GM10847 (cell line): ENCODE data around the gene AGPAT4.

Source experiments
- POLR2A ChIP-seq: IDR thresholded peaks from 2 replicates; pipeline ENCODE4 v1.6.1; 2011; ENCODE audit not compliant: insufficient read length; ENCODE audit errors: extremely low read depth

AGPAT4 gene

GRCh38 chr6:161199850-161200249 is 74.0 kb downstream of the AGPAT4 start:
- TF ChIP-seq POLR2A = no peak

- no peak for TF ChIP-seq POLR2A
Measured at GRCh38 chr6:161198783-161199460, 74.9 kb downstream of the AGPAT4 start.

GRCh38 chr6:161198176-161198575 is 75.7 kb downstream of the AGPAT4 start:
- no peak for TF ChIP-seq POLR2A

GRCh38 chr6:161195386-161195785 is 78.5 kb downstream of the AGPAT4 start:
- no peak for TF ChIP-seq POLR2A

GRCh38 chr6:161194374-161194773 is 79.5 kb downstream of the AGPAT4 start:
- TF ChIP-seq POLR2A = no peak

GRCh38 chr6:161192636-161193411 is 81.0 kb downstream of the AGPAT4 start:
- no peak for TF ChIP-seq POLR2A

GRCh38 chr6:161191671-161192070 is 82.2 kb downstream of the AGPAT4 start:
- TF ChIP-seq POLR2A = no peak

GRCh38 chr6:161191007-161191406 is 82.9 kb downstream of the AGPAT4 start:
- TF ChIP-seq POLR2A = no peak

GRCh38 chr6:161189891-161190290 is 84.0 kb downstream of the AGPAT4 start:
- no peak for TF ChIP-seq POLR2A

- TF ChIP-seq POLR2A = no peak
Measured at GRCh38 chr6:161188547-161189465, 85.1 kb downstream of the AGPAT4 start.

- no peak for TF ChIP-seq POLR2A
Measured at GRCh38 chr6:161186173-161186769, 87.6 kb downstream of the AGPAT4 start.

GRCh38 chr6:161181121-161181520 is 92.7 kb downstream of the AGPAT4 start:
- no peak for TF ChIP-seq POLR2A

GRCh38 chr6:161171207-161171606 is 102.7 kb downstream of the AGPAT4 start:
- TF ChIP-seq POLR2A = no peak

- TF ChIP-seq POLR2A = no peak
Measured at GRCh38 chr6:161169696-161170095, 104.2 kb downstream of the AGPAT4 start.

GRCh38 chr6:161169035-161169434 is 104.8 kb downstream of the AGPAT4 start:
- TF ChIP-seq POLR2A = no peak
